WI38 (cell line): Measurements from ENCODE around the gene SEPTIN5.

Source experiments
- H3K4me3 ChIP-seq: 2 replicates; pipeline ENCODE4 v1.5.1; 2011; ENCODE audit warnings: low read depth, mild to moderate bottlenecking, control low read depth, low read length
- CTCF ChIP-seq: IDR thresholded peaks from 2 replicates; pipeline ENCODE4 v1.5.1; 2012; ENCODE audit warnings: low read depth, mild to moderate bottlenecking, control low read depth, low read length

SEPTIN5 gene

GRCh38 chr22:19770349-19771220, 56.3 kb downstream of the SEPTIN5 start:
- no peak overlapping the region for H3K4me3 ChIP-seq
- no peak for TF ChIP-seq CTCF

GRCh38 chr22:19772422-19772672, 58.0 kb downstream of the SEPTIN5 start:
- no peak for TF ChIP-seq CTCF
- H3K4me3 ChIP-seq: no peak overlapping the region
